ENCODE results near the gene HOGA1. TPM values are rescaled to one million over a fixed set of nuclear protein-coding genes. Genes with fewer than 3 reads are reported as not detected.
A peak's percentile ranks its signal among the peaks of the same experiment; 100 is the strongest.

HOGA1 gene
- not detected for total RNA-seq
- not detected for polyA plus RNA-seq
- total RNA-seq: 0 to 0.09 (median 0) reads per million in 6 experiments

DNA sequence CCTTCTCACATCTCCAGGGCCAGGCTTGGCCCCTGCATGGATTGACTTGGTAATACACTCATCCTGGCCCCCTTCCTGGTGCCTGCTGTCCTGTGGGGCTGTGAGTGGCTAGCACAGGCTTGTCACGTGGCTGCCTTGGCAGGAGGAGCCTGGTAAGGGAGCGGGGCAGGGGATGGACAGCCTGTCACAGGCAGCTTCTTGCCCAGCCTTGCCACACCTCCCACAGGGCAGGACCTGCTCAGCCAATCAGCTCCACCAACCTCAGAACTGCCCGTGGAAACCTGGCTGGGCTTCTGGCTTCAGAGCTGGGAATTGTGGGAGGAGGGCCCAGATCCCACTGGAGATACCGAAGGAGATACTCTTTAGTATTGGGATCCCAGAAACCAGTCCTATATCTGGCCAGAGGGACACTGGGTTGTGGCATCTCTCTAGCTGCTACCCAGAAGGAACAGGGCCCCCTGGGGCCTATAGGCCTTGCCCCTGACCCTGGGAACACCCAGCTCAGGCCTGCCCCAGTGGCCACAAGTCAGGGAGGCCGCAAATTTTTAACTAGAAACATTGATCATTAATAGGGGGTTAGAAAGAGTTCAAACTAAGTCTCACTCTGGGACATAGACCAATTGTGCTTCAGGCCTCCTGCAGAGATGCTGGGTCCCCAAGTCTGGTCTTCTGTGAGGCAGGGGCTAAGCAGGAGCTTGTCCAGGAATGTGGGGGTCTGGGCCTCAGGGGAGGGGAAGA, at the start of gene HOGA1:
TSS of gene HOGA1 (plus strand) at position 330 of the 738 bp plus-strand sequence. CDS start at position 645, 315 bp downstream.
- peaks cover 0 to 2% (median 0%) of the 10 kb centered on the region in 4 donors for H3K4me1 Mint-ChIP-seq
- ATAC-seq (no peak), DNase-seq (no peak)
- peaks cover 0 to 6% (median 0%) of the 10 kb centered on the region in 5 donors for H3K27me3 Mint-ChIP-seq
- POLR2A ChIA-PET: no interaction called here
- H3K36me3 Mint-ChIP-seq: no peaks in the 10 kb centered on the region
- H3K27ac Mint-ChIP-seq: peak within 1 kb of the TSS in 2 of 10 donors; percentile 30 to 64
- no peaks in the 10 kb centered on the region for H3K9me3 Mint-ChIP-seq
- no peak within 1 kb of the TSS for H3K4me3 Mint-ChIP-seq

DNA sequence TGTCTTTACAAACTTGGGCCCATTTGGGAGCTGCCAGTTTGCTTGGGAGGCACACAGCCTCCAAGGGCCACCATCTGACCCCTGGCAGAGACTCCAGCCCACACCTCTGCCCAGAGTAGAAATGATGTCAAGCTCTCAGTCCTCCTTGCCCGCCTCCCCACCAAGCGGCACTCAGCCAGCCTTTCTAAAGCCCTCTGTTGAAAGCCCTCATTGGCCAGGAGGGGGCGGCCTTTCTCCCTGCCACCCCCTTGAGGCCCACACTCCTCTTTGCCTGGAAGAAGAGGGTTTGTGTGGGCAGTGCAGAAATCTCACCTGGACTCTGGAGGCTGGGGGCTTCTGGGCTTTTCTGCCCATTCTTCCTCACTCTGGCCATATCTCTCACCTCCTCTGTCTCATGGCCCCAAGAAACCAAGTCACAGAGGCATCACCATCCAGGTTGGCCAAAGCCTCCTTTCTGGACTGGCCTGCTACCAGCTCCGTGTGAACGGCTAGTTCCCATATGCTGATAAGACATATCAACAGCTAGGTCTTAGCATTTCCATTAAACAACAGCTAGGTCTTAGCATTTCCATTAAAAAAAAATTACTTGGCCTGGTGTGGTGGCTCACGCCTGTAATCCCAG, 49.3 kb upstream of the HOGA1 start:
- Mint-ChIP-seq H3K4me1 (peaks cover 0 to 3% (median 0%) of the 10 kb centered on the region in 4 donors), H3K27me3 (no peaks in the 10 kb centered on the region), H3K27ac (no peak overlapping the region), H3K9me3 (peaks cover 0 to 1% (median 0%) of the 10 kb centered on the region in 9 donors), H3K4me3 (no peak overlapping the region), H3K36me3 (no peaks in the 10 kb centered on the region)
- POLR2A ChIA-PET: interaction anchor here (0.5 kb wide), 1 partner anchor 105 kb away, joined by 4 read pairs; no protein-coding TSS in a partner anchor
- no peak for DNase-seq
- ATAC-seq: peak in 1 of 2 donors; percentile 40

DNA sequence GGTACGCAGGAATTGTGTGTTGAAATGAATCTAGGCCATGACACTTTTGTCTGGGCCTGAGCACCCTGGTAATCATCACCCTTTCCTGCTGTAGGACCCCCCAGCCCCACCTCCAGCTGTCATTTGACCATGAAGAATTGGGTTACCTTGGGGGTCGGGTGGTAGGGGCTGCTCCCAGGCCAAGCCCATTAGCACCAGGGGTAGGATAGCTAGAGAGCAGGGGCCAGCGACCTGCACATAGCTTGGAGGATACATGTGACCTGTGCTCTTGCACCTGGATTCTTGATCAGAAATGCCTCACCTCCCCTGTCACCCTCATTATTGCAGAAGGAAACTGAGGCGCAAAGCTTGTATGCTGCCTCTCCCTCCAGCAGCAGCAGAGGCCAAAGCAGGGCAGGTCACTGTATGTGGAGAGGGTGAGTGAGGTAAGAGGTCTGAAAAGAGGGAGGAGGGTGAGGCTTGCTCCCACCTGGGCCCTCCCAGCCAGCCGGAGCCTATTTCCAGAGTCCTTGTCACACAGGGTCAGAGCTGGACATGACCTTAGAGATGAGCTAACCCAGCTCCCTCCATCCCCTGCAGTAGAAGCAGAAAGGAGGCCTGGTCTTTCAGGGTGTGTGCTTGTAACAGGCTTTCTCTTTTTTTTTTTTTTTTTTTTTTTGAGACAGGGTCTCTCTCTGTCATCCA, 46.9 kb upstream of the HOGA1 start:
- DNase-seq (no peak), ATAC-seq (no peak)
- no peak overlapping the region for H3K4me3 Mint-ChIP-seq
- no peaks in the 10 kb centered on the region for H3K9me3 Mint-ChIP-seq
- POLR2A ChIA-PET: no interaction called here
- H3K27me3 Mint-ChIP-seq: no peaks in the 10 kb centered on the region
- peaks cover 0 to 3% (median 0%) of the 10 kb centered on the region in 4 donors for H3K4me1 Mint-ChIP-seq
- H3K36me3 Mint-ChIP-seq: no peaks in the 10 kb centered on the region
- no peak overlapping the region for H3K27ac Mint-ChIP-seq

DNA sequence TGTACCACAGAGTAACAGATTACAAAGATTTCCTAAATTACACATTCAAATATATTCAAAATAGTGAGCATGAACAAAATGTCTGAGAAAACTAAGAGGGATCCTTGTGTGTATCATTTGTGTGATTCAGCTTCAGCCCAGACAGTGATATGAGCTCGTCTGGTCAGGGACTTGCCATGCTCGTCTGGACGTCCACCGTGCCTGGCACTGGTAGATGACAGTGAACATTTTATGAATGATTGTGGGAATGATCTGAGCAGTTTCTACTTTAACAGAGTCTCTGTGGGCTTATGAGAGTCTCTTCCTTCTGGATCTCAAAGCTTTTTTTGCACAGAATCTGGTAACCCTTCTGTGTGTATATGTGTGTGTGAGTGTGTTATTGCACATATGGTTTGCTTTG, 45.8 kb upstream of the HOGA1 start:
- Mint-ChIP-seq H3K36me3 (no peaks in the 10 kb centered on the region), H3K4me3 (no peak overlapping the region), H3K27me3 (no peaks in the 10 kb centered on the region), H3K27ac (no peak overlapping the region), H3K9me3 (no peaks in the 10 kb centered on the region), H3K4me1 (peaks cover 0 to 8% (median 3%) of the 10 kb centered on the region in 4 donors)
- ATAC-seq (no peak), DNase-seq (no peak)
- POLR2A ChIA-PET: no interaction called here

DNA sequence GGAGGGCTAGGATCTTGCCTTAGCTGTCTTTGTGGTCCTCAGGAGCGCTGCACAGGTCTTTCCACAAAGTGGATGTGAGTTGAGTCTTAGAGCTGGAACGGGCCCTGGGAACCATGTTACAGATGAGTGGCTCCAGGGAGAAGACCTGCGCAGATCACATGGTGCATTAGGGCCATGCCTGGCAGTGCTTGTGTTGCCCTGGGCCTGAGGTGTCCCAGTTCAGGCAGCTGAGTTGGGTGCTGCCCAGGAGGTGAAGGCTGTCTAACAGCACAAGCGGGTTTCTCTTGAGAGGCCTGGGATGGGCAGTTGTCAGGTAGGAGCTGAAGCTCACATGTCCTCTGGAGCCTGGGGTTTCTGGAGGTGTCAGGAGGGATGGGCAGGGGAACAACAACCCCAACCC, 45.4 kb upstream of the HOGA1 start:
- DNase-seq: no peak
- Mint-ChIP-seq H3K27me3 (no peaks in the 10 kb centered on the region), H3K4me3 (no peak overlapping the region), H3K4me1 (peaks cover 0 to 10% (median 3%) of the 10 kb centered on the region in 4 donors), H3K9me3 (no peaks in the 10 kb centered on the region), H3K27ac (no peak overlapping the region), H3K36me3 (no peaks in the 10 kb centered on the region)
- POLR2A ChIA-PET: no interaction called here
- no peak for ATAC-seq

DNA sequence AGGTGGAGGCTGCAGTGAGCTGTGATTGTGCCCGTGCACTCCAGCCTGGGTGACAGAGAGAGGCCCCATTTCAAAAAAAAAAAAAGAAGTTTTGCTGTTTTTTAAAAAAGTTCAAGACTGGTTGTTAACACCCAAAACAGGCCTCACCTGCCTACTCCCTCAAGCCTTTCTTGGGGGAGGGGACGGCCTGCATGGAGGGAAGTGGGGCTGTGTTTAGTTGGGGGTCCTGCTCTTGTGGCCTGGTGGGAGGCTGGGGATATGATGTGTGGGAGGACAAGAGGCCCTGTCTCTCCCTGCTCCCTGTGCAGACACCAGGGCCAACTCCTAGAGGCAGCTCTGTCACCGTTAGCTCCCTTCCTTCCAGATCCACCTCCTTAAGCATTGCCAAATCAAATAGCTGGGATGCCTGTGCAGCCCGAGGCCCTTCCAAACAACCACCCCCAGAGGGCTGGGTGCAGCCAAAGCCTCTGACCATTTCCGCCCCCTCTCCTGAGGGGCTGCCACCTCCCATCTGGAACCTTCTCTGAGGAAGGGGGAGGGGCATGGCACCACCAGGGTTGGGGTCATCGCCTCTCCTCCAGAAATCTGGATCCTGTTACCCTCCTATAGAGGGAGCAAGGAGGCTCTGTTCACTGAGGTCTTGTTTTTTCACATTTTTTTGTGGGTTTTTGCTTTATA, 44.5 kb upstream of the HOGA1 start:
- Mint-ChIP-seq H3K4me1 (peaks cover 0 to 10% (median 2%) of the 10 kb centered on the region in 4 donors), H3K27me3 (no peaks in the 10 kb centered on the region), H3K9me3 (no peaks in the 10 kb centered on the region), H3K4me3 (no peak overlapping the region), H3K27ac (peak overlapping the region in 1 of 10 donors; percentile 46), H3K36me3 (no peaks in the 10 kb centered on the region)
- DNase-seq (no peak), ATAC-seq (no peak)
- POLR2A ChIA-PET: interaction anchor here (0.5 kb wide), 1 partner anchor 19 kb away, joined by 3 read pairs; no protein-coding TSS in a partner anchor

DNA sequence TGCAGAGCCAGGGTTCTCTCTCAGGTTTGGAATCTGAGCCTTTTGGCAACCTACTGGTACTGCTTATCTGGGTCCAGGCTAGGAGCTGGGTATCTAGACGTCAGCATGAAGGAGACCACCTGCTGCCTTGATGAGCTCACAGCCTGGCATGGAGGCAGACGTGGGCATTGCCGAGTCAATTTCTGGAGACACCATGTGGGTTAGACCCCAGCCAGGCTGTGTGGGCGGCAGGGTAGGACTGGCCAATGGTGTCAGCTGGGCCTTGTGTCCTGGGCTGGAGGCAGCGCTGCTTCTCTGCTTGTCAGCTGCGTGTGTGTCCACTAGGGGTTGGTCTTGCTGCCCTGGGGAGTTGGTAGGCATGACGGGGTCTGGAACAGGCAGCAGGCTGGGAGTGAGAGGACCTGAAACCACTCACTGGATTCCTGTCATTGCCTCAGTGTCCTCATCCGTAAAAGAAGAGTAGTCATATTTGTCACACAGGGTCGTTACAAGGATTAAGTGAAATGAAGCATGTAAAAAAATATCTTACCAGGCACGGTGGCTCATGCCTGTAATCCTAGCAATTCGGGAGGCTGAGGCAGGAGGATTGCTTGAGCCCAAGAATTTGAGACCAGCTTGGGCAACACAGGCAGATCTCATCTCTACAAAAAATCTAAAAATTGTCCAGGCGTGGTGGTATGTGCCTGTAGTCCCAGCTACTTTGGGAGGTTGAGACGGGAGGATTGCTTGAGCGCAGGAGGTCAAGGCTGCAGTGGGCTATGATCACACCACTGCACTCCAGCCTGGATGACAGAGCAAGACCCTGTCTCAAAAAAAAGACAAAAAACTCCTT, 43.3 kb upstream of the HOGA1 start:
- Mint-ChIP-seq H3K27ac (peak overlapping the region in 2 of 10 donors; percentile 51 to 74), H3K4me1 (peaks cover 0 to 10% (median 1%) of the 10 kb centered on the region in 4 donors), H3K4me3 (no peak overlapping the region), H3K27me3 (no peaks in the 10 kb centered on the region), H3K9me3 (no peaks in the 10 kb centered on the region), H3K36me3 (no peaks in the 10 kb centered on the region)
- no peak for DNase-seq
- POLR2A ChIA-PET: no interaction called here
- no peak for ATAC-seq

DNA sequence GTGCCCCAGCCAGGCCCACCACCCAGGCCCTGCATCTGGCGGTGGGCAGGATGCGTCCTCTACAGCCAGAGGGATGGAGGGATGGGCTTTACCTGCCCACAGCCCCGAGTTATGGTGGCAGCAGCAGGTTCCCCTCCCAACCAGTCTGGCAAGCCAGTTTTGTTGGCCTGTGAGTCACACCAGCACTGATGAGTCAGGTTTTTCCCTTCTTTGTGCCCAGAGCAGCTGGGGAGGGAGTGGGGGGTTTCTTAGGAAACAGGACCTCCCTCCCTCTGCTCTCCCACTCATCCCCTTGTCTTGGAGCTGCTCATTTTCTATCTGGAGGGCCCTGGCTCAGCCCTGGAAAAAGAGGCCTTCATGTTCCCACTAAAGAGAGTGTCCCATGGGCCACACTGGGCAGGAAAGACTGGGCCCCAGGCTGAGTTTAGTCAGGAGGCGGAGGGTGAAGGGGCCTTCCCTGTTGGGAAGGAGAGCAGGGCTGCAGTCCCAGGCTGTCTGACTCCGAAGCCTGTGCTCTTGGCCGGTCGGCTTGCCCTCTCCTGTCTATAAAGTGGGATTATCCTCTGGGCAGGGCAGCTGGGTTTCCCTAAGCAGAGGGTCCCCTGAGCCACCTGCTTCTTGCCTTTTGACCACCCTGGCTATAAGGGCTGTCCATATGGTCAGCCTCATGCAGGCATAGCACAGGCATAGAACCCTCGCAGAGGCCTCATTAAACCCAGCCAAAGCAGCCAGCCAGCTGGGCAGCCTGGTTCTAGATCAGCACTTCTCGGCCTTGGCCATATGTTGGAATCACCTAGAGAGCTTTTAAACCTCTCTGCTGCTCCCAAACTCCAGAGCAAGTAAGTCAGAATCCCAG, 41.8 kb upstream of the HOGA1 start:
- no peaks in the 10 kb centered on the region for H3K27me3 Mint-ChIP-seq
- POLR2A ChIA-PET: interaction anchor here (0.7 kb wide), 1 partner anchor 8 kb away, joined by 7 read pairs; no protein-coding TSS in a partner anchor
- no peaks in the 10 kb centered on the region for H3K36me3 Mint-ChIP-seq
- ATAC-seq (no peak), DNase-seq (no peak)
- H3K4me1 Mint-ChIP-seq: peaks cover 0 to 10% (median 1%) of the 10 kb centered on the region in 4 donors
- H3K27ac Mint-ChIP-seq: no peak overlapping the region
- H3K9me3 Mint-ChIP-seq: no peaks in the 10 kb centered on the region
- H3K4me3 Mint-ChIP-seq: no peak overlapping the region

DNA sequence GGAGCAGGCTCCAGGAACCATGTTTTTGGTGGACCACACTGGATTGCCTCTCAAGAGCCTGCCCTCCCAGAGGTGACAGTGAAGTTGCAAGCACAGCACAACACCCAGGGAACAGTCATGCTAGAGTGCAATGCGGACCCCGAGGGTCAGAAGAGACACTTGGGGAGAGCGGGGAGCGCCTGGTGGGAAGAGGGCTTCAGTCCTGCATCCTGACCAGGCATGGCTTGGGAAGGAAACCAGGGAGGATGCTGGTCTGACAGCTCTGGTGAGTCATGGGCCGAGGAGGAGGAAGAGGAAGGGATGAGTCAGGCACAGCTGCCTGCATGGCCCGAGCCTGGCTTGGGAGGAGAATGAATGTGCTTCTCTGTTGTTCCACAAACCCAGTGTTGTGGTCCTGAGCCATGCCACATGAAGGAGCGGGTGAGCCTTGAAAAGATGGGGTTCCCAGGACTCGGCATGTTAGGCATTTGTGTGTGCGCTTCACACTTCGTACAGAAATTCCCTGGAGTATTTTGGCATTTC, 41.1 kb upstream of the HOGA1 start:
- Mint-ChIP-seq H3K27me3 (no peaks in the 10 kb centered on the region), H3K4me3 (no peak overlapping the region), H3K9me3 (no peaks in the 10 kb centered on the region), H3K27ac (peak overlapping the region in 1 of 10 donors; percentile 50), H3K36me3 (no peaks in the 10 kb centered on the region), H3K4me1 (peaks cover 0 to 10% (median 1%) of the 10 kb centered on the region in 4 donors)
- ATAC-seq: no peak
- DNase-seq: peak in 1 of 10 donors; percentile 9
- POLR2A ChIA-PET: no interaction called here

DNA sequence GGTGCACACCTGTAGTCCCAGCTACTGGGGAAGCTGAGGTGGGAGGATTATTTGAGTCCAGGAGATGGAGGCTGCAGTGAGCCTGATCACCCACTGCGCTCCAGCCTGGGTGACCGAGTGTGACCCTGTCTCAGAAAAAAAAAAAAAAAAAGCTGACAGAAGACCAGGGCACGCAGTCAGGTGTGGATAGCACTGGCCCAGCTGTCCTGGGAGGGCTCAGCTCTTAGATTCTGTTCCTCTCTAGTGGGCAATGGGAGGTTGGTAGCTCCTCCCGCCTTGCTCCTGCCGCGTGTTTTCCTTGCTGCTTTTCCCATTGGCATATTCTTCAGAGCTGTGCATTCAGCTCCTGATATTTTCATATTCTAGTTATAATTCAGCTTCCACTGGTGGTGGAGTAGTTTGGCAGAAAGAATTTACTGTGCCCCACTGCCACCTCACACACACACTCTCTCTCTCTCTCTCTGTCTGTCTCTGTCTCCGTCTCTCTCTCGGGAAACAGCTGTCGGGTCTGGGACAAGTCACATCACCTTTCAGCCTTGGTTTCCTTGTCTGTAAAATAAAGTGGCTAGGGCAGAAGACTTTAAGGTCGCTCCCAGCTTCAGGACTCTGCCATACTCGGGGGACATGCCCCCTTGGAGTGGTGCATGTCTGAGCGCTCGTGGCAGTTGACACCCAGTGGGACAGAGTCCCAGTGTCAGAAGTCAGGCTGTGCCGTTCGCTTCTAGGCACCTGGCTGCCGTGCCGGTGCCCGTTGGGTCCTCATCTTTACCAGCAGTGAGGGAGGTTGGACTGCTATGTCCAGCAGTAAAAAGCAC, 37.5 kb upstream of the HOGA1 start:
- DNase-seq (no peak), ATAC-seq (no peak)
- no peaks in the 10 kb centered on the region for H3K9me3 Mint-ChIP-seq

More for the DNA sequence above, 37.5 kb upstream of the HOGA1 start:
- POLR2A ChIA-PET: interaction anchor here (1.0 kb wide), 1 partner anchor 48 kb away, joined by 3 read pairs; the partner anchor contains the start of gene UBTD1
- Mint-ChIP-seq H3K4me3 (no peak overlapping the region), H3K36me3 (no peaks in the 10 kb centered on the region), H3K4me1 (peaks cover 0 to 10% (median 1%) of the 10 kb centered on the region in 4 donors), H3K27me3 (no peaks in the 10 kb centered on the region), H3K27ac (no peak overlapping the region)
